WTC11 (cell line): ENCODE data around the gene CAPN2.

Experiments
- ATF3 ChIP-seq: sonication (generic); formaldehyde crosslinking; conservative IDR thresholded peaks from 2 replicates; pipeline ENCODE4 v1.8.1; 2022; ENCODE audit warnings: mild to moderate bottlenecking, missing genetic modification reagents
- CTCF ChIP-seq: fragments of 200-600 bp; IDR thresholded peaks from 2 replicates; pipeline ENCODE4 v1.8.0; 2022; ENCODE audit warnings: antibody characterized with exemption
- GRHL2 ChIP-seq: fragments of 250-450 bp; sonication (Bioruptor Pico); IDR thresholded peaks from 2 replicates; pipeline ENCODE4 v1.8.0; 2022; ENCODE audit warnings: mild to moderate bottlenecking, moderate library complexity; ENCODE audit not compliant: insufficient replicate concordance, severe bottlenecking
- NFYB ChIP-seq: sonication (generic); formaldehyde crosslinking; conservative IDR thresholded peaks from 2 replicates; pipeline ENCODE4 v1.8.0; 2022; ENCODE audit warnings: low read depth, missing genetic modification reagents
- RELA ChIP-seq: sonication (generic); formaldehyde crosslinking; IDR thresholded peaks from 2 replicates; pipeline ENCODE4 v1.8.1; 2022; ENCODE audit warnings: missing genetic modification reagents, mild to moderate bottlenecking, borderline replicate concordance
- SP1 ChIP-seq: sonication (generic); formaldehyde crosslinking; conservative IDR thresholded peaks from 2 replicates; pipeline ENCODE4 v1.8.1; 2022; ENCODE audit warnings: missing genetic modification reagents
- TEAD4 ChIP-seq: sonication (generic); formaldehyde crosslinking; IDR thresholded peaks from 2 replicates; pipeline ENCODE4 v1.8.0; 2022; ENCODE audit warnings: mild to moderate bottlenecking, missing genetic modification reagents
- ZNF219 ChIP-seq: sonication (generic); formaldehyde crosslinking; IDR thresholded peaks from 2 replicates; pipeline ENCODE4 v1.8.0; 2023; ENCODE audit warnings: missing genetic modification reagents, mild to moderate bottlenecking, borderline replicate concordance
- TF ChIP-seq, protein P1 (sequence below): sonication (generic); formaldehyde crosslinking; IDR thresholded peaks from 2 replicates; pipeline ENCODE4 v1.8.1; 2022; ENCODE audit warnings: mild to moderate bottlenecking, moderate library complexity, missing genetic modification reagents
- TF ChIP-seq, protein P2 (sequence below): sonication (generic); formaldehyde crosslinking; IDR thresholded peaks from 2 replicates; pipeline ENCODE4 v1.8.0; 2022; ENCODE audit warnings: mild to moderate bottlenecking, missing genetic modification reagents
- TF ChIP-seq, protein P3 (sequence below): sonication (generic); formaldehyde crosslinking; conservative IDR thresholded peaks from 2 replicates; pipeline ENCODE4 v1.8.1; 2023; ENCODE audit warnings: mild to moderate bottlenecking, low read depth, missing genetic modification reagents, moderate library complexity
- TF ChIP-seq, protein P4 (sequence below): sonication (generic); formaldehyde crosslinking; IDR thresholded peaks from 2 replicates; pipeline ENCODE4 v1.8.1; 2022; ENCODE audit warnings: low read depth, mild to moderate bottlenecking, moderate library complexity, missing genetic modification reagents, borderline replicate concordance
- TF ChIP-seq, protein P5 (sequence below): sonication (generic); formaldehyde crosslinking; IDR thresholded peaks from 2 replicates; pipeline ENCODE4 v1.8.1; 2023; ENCODE audit warnings: mild to moderate bottlenecking, missing genetic modification reagents, moderate library complexity

- TF ChIP-seq CTCF (no peak), ZNF219 (CRISPR knock-in tag) (no peak), RELA (CRISPR knock-in tag) (no peak), ATF3 (CRISPR knock-in tag) (no peak), TEAD4 (CRISPR knock-in tag) (no peak), NFYB (no peak), GRHL2 (CRISPR knock-in tag) (no peak), SP1 (CRISPR knock-in tag) (no peak)
- TF ChIP-seq, protein P1, sequence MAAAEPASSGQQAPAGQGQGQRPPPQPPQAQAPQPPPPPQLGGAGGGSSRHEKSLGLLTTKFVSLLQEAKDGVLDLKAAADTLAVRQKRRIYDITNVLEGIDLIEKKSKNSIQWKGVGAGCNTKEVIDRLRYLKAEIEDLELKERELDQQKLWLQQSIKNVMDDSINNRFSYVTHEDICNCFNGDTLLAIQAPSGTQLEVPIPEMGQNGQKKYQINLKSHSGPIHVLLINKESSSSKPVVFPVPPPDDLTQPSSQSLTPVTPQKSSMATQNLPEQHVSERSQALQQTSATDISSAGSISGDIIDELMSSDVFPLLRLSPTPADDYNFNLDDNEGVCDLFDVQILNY: no peak
- TF ChIP-seq, protein P2, sequence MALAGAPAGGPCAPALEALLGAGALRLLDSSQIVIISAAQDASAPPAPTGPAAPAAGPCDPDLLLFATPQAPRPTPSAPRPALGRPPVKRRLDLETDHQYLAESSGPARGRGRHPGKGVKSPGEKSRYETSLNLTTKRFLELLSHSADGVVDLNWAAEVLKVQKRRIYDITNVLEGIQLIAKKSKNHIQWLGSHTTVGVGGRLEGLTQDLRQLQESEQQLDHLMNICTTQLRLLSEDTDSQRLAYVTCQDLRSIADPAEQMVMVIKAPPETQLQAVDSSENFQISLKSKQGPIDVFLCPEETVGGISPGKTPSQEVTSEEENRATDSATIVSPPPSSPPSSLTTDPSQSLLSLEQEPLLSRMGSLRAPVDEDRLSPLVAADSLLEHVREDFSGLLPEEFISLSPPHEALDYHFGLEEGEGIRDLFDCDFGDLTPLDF (CRISPR knock-in tag): no peak
- TF ChIP-seq, protein P3, sequence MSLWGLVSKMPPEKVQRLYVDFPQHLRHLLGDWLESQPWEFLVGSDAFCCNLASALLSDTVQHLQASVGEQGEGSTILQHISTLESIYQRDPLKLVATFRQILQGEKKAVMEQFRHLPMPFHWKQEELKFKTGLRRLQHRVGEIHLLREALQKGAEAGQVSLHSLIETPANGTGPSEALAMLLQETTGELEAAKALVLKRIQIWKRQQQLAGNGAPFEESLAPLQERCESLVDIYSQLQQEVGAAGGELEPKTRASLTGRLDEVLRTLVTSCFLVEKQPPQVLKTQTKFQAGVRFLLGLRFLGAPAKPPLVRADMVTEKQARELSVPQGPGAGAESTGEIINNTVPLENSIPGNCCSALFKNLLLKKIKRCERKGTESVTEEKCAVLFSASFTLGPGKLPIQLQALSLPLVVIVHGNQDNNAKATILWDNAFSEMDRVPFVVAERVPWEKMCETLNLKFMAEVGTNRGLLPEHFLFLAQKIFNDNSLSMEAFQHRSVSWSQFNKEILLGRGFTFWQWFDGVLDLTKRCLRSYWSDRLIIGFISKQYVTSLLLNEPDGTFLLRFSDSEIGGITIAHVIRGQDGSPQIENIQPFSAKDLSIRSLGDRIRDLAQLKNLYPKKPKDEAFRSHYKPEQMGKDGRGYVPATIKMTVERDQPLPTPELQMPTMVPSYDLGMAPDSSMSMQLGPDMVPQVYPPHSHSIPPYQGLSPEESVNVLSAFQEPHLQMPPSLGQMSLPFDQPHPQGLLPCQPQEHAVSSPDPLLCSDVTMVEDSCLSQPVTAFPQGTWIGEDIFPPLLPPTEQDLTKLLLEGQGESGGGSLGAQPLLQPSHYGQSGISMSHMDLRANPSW (CRISPR knock-in tag): no peak
- TF ChIP-seq, protein P4, sequence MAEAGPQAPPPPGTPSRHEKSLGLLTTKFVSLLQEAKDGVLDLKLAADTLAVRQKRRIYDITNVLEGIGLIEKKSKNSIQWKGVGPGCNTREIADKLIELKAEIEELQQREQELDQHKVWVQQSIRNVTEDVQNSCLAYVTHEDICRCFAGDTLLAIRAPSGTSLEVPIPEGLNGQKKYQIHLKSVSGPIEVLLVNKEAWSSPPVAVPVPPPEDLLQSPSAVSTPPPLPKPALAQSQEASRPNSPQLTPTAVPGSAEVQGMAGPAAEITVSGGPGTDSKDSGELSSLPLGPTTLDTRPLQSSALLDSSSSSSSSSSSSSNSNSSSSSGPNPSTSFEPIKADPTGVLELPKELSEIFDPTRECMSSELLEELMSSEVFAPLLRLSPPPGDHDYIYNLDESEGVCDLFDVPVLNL (CRISPR knock-in tag): no peak
- TF ChIP-seq, protein P5, sequence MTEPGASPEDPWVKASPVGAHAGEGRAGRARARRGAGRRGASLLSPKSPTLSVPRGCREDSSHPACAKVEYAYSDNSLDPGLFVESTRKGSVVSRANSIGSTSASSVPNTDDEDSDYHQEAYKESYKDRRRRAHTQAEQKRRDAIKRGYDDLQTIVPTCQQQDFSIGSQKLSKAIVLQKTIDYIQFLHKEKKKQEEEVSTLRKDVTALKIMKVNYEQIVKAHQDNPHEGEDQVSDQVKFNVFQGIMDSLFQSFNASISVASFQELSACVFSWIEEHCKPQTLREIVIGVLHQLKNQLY (CRISPR knock-in tag): no peak
Observed at GRCh38 chr1:223756806-223757700, 44.7 kb downstream of the CAPN2 start.
